ENCODE results near the gene LRRC8E.
"Not testable (repeated sequence)": the region's sequence is repeated elsewhere in the genome, so short reads cannot be mapped to it uniquely, and the experiment has no call there.

DNA sequence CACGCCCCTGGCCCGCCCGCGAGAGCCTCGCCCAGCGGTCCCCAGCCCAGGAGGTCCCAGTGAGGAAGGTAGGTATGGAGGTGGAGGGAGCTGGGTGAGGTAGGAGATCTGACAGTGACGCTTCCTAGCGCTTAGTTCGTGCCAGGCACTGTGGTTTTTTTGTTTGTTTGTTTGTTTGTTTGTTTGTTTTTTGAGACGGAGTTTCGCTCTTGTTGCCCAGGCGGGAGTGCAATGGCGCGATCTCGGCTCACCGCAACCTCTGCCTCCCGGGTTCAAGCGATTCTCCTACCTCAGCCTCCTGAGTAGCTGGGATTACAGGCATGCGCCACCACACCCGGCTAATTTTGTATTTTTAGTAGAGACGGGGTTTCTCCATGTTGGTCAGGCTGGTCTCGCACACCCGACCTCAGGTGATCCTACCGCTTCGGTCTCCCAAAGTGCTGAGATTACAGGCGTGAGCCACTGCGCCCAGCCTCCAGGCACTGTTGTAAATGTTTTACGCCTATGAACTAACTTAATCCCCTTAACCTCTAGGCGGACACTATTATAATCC lies 29.8 kb downstream of the LRRC8E start:
- TF ChIP-seq POLR2AphosphoS5, POLR2A, TAF1, POU2F2 (IDR thresholded peaks at IDR 0.05; ENCODE audit: low read depth, low read length): not testable (repeated sequence)
